Subcutaneous abdominal adipose tissue (tissue), 5 donors: ENCODE data around the gene MORN4.
"Not testable (repeated sequence)": the region's sequence is repeated elsewhere in the genome, so short reads cannot be mapped to it uniquely, and the experiment has no call there.

ENCODE experiments used
- H3K27ac ChIP-seq: one replicate; pipeline ENCODE4 v1.7.0; 2013; ENCODE audit warnings: low read depth, mild to moderate bottlenecking, inconsistent platforms, low read length, moderate library complexity
- H3K27me3 ChIP-seq, 5 donors: one replicate each; pipeline ENCODE4 v1.7.0; 2013; ENCODE audit warnings: low read length in 5 of 5, inconsistent platforms in 1 of 5; ENCODE audit not compliant: control insufficient read depth in 5 of 5, insufficient read depth in 4 of 5
- H3K36me3 ChIP-seq, 5 donors: one replicate each; pipeline ENCODE4 v1.7.0; 2013; ENCODE audit warnings: low read length in 5 of 5; ENCODE audit not compliant: control insufficient read depth in 5 of 5, insufficient read depth in 5 of 5
- H3K4me1 ChIP-seq, 5 donors: one replicate each; pipeline ENCODE4 v1.7.0; 2013; ENCODE audit warnings: low read length in 5 of 5, mild to moderate bottlenecking in 3 of 5, moderate library complexity in 1 of 5; ENCODE audit not compliant: control insufficient read depth in 5 of 5, insufficient read depth in 5 of 5
- H3K4me3 ChIP-seq, 5 donors: one replicate each; pipeline ENCODE4 v1.7.0; 2013; ENCODE audit warnings: low read length in 5 of 5, low read depth in 1 of 5
- H3K9ac ChIP-seq, 5 donors: one replicate each; pipeline ENCODE4 v1.7.0; 2013; ENCODE audit warnings: low read length in 5 of 5, mild to moderate bottlenecking in 4 of 5, moderate library complexity in 3 of 5
- H3K9me3 ChIP-seq, 5 donors: one replicate each; pipeline ENCODE4 v1.7.0; 2013; ENCODE audit warnings: low read length in 5 of 5; ENCODE audit not compliant: control insufficient read depth in 5 of 5
- donor health status: healthy.
- donor health status: healthy.
- donor health status: healthy.
- donor health status: healthy.
- donor health status: healthy.

The MORN4 gene

GRCh38 chr10:97664282-97664850, 31.1 kb upstream of the MORN4 start:
- Histone ChIP-seq H3K4me1 (peaks cover 0 to 11% (median 3%) of the 10 kb centered on the region in 5 donors), H3K27me3 (no peaks in the 10 kb centered on the region), H3K9ac (no peak overlapping the region), H3K4me3 (no peak overlapping the region), H3K9me3 (no peaks in the 10 kb centered on the region), H3K27ac (no peak overlapping the region), H3K36me3 (peaks cover 23 to 47% (median 44%) of the 10 kb centered on the region in 5 donors)

DNA sequence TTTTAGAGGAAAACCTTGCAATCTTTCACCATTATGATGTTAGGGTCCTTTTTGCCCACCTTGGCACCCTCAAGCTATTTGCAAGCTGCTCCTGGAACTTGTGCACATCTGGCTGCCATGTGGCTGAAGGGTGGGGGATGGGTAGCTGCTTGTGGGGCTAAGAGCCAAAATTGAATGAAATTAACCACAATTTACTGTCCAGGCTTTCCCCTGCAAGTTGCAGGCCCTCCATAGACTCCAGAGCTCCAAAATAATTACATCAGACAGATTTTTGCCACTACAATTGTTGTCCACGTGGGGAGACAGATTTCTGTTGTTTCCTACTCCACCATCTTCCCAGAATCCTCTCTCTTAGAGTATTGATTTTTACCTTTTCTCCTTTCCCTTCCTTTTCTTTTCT, 26.3 kb upstream of the MORN4 start:
- no peak overlapping the region for H3K4me3 ChIP-seq

GRCh38 chr10:97656777-97657176, 23.5 kb upstream of the MORN4 start:
- H3K27ac ChIP-seq: no peak overlapping the region
- no peak overlapping the region for H3K9ac ChIP-seq
- peaks cover 0 to 4% (median 3%) of the 10 kb centered on the region in 5 donors for H3K4me1 ChIP-seq
- H3K4me3 ChIP-seq: no peak overlapping the region
- H3K9me3 ChIP-seq: no peaks in the 10 kb centered on the region
- peaks cover 26 to 58% (median 34%) of the 10 kb centered on the region in 5 donors for H3K36me3 ChIP-seq
- no peaks in the 10 kb centered on the region for H3K27me3 ChIP-seq

More for the DNA sequence above, 26.3 kb upstream of the MORN4 start:
- peaks cover 25 to 45% (median 29%) of the 10 kb centered on the region in 5 donors for H3K36me3 ChIP-seq
- no peak overlapping the region for H3K27ac ChIP-seq
- H3K9ac ChIP-seq: no peak overlapping the region
- H3K4me1 ChIP-seq: peaks cover 0 to 4% (median 0%) of the 10 kb centered on the region in 5 donors
- no peaks in the 10 kb centered on the region for H3K9me3 ChIP-seq
- no peaks in the 10 kb centered on the region for H3K27me3 ChIP-seq

GRCh38 chr10:97651773-97652172, 18.5 kb upstream of the MORN4 start:
- no peaks in the 10 kb centered on the region for H3K9me3 ChIP-seq
- H3K27me3 ChIP-seq: no peaks in the 10 kb centered on the region
- no peak overlapping the region for H3K4me3 ChIP-seq
- H3K27ac ChIP-seq: no peak overlapping the region
- H3K36me3 ChIP-seq: peaks cover 26 to 49% (median 37%) of the 10 kb centered on the region in 5 donors
- H3K4me1 ChIP-seq: peaks cover 0 to 45% (median 28%) of the 10 kb centered on the region in 5 donors
- H3K9ac ChIP-seq: no peak overlapping the region

DNA sequence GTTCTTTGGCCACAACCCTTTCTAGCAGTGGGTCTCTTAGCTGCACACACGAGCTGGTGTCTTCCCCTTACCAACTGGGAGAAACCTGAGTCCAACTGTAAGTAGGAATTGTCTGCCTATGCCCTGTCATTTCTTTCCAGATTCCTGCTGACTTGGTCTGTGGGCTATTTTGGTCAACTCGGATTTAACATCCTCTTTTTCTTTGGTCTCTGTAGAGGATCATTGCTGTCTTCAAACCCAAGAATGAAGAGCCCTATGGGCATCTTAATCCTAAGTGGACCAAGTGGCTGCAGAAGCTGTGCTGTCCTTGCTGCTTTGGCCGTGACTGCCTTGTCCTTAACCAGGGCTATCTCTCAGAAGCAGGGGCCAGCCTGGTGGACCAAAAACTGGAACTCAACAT, 17.4 kb upstream of the MORN4 start:
- H3K27me3 ChIP-seq: no peaks in the 10 kb centered on the region
- no peak overlapping the region for H3K4me3 ChIP-seq
- H3K9me3 ChIP-seq: no peaks in the 10 kb centered on the region
- peak overlapping the region; percentile 70 for H3K27ac ChIP-seq
- H3K4me1 ChIP-seq: peaks cover 0 to 45% (median 28%) of the 10 kb centered on the region in 5 donors
- H3K9ac ChIP-seq: no peak overlapping the region
- peaks cover 20 to 38% (median 27%) of the 10 kb centered on the region in 5 donors for H3K36me3 ChIP-seq

- not testable (repeated sequence) for H3K9me3 ChIP-seq, H3K9ac ChIP-seq, H3K4me3 ChIP-seq, H3K27me3 ChIP-seq
- H3K36me3 ChIP-seq: peaks cover 26 to 42% (median 33%) of the 10 kb centered on the region in 5 donors
- H3K4me1 ChIP-seq: peaks cover 0 to 45% (median 28%) of the 10 kb centered on the region in 5 donors
- H3K27ac ChIP-seq: peak overlapping the region; percentile 70
Measured at GRCh38 chr10:97649405-97649750, 16.1 kb upstream of the MORN4 start.

- no peaks in the 10 kb centered on the region for H3K9me3 ChIP-seq
- peaks cover 0 to 45% (median 28%) of the 10 kb centered on the region in 5 donors for H3K4me1 ChIP-seq
- peaks cover 23 to 43% (median 30%) of the 10 kb centered on the region in 5 donors for H3K36me3 ChIP-seq
- peak overlapping the region; percentile 67 for H3K27ac ChIP-seq
- H3K4me3 ChIP-seq: no peak overlapping the region
- H3K27me3 ChIP-seq: no peaks in the 10 kb centered on the region
- peak overlapping the region in 1 of 5 donors; percentile 4 for H3K9ac ChIP-seq
Measured at GRCh38 chr10:97648562-97649404, 15.5 kb upstream of the MORN4 start.

DNA sequence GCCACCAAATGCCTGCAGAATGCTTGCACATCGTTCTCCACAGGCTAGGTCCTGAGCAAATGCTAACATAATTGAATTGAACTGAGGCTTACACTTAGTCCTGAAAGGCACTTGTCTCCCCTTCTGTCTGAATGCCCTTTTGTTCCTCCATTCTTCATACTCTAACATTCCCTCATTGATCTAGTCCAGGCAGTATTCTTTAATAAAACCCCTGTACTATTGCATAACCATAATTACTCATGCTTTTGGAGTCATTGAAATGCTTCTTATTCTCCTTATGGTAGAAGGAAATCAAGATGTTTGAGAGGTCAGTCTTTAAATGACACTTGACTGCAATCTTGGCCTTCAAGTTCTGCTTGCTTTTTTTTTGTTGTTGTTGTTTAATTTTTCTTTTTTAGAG, 14.3 kb upstream of the MORN4 start:
- H3K4me3 ChIP-seq: no peak overlapping the region
- peak overlapping the region; percentile 67 for H3K27ac ChIP-seq
- H3K27me3 ChIP-seq: no peaks in the 10 kb centered on the region
- no peak overlapping the region for H3K9ac ChIP-seq
- H3K4me1 ChIP-seq: peaks cover 0 to 46% (median 28%) of the 10 kb centered on the region in 5 donors
- no peaks in the 10 kb centered on the region for H3K9me3 ChIP-seq
- peaks cover 18 to 33% (median 21%) of the 10 kb centered on the region in 5 donors for H3K36me3 ChIP-seq

DNA sequence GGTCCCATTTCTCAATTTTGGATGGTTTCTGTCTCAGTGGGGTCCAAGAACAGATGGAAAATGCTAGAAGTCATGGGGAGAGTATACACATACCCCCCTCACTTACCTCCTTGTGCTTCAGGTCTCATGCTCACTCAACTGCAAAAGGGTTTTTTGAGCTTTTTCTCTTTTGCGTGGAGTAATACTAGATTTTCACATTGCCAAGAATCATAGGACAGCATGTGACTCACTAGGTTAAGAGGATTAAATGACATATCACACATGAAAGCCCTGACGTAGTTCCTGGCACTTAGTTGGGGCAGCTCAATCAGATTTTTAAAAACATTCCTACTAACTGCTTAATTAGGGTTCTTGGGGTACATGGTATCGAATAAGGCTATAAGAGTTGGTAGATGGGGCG, 11.6 kb upstream of the MORN4 start:
- peaks cover 9 to 14% (median 10%) of the 10 kb centered on the region in 5 donors for H3K36me3 ChIP-seq
- H3K27ac ChIP-seq: no peak overlapping the region
- peaks cover 2 to 41% (median 35%) of the 10 kb centered on the region in 5 donors for H3K4me1 ChIP-seq
- no peaks in the 10 kb centered on the region for H3K9me3 ChIP-seq
- H3K9ac ChIP-seq: no peak overlapping the region
- H3K4me3 ChIP-seq: no peak overlapping the region
- no peaks in the 10 kb centered on the region for H3K27me3 ChIP-seq

GRCh38 chr10:97643441-97643985, 10.2 kb upstream of the MORN4 start:
- H3K27me3 ChIP-seq: no peaks in the 10 kb centered on the region
- H3K4me1 ChIP-seq: peaks cover 2 to 28% (median 22%) of the 10 kb centered on the region in 5 donors
- H3K9me3 ChIP-seq: no peaks in the 10 kb centered on the region
- H3K36me3 ChIP-seq: peaks cover 9 to 14% (median 10%) of the 10 kb centered on the region in 5 donors
- H3K4me3 ChIP-seq: no peak overlapping the region
- H3K9ac ChIP-seq: peak overlapping the region in 1 of 5 donors; percentile 14
- H3K27ac ChIP-seq: no peak overlapping the region
